ENCODE data around the gene ZBTB7C.

The ZBTB7C gene

GRCh38 chr18:48122376-48122775 is 286.8 kb downstream of the ZBTB7C start:
- Mint-ChIP-seq H3K4me1 (ENCODE audit: low read depth) (peaks cover 13% of the 10 kb centered on the region), H3K27me3 (peaks cover 28% of the 10 kb centered on the region), H3K27ac (no peak overlapping the region), H3K9me3 (no peaks in the 10 kb centered on the region), H3K4me3 (no peak overlapping the region), H3K36me3 (ENCODE audit: low read depth) (no peaks in the 10 kb centered on the region)
- DNase-seq, result no peak

GRCh38 chr18:48121752-48122151 is 287.4 kb downstream of the ZBTB7C start:
- no peak overlapping the region for H3K4me3 Mint-ChIP-seq
- no peaks in the 10 kb centered on the region for H3K9me3 Mint-ChIP-seq
- peaks cover 13% of the 10 kb centered on the region for H3K4me1 Mint-ChIP-seq (ENCODE audit: low read depth)
- H3K27me3 Mint-ChIP-seq, result peaks cover 23% of the 10 kb centered on the region
- no peaks in the 10 kb centered on the region for H3K36me3 Mint-ChIP-seq (ENCODE audit: low read depth)
- no peak for DNase-seq
- H3K27ac Mint-ChIP-seq, result no peak overlapping the region

DNA sequence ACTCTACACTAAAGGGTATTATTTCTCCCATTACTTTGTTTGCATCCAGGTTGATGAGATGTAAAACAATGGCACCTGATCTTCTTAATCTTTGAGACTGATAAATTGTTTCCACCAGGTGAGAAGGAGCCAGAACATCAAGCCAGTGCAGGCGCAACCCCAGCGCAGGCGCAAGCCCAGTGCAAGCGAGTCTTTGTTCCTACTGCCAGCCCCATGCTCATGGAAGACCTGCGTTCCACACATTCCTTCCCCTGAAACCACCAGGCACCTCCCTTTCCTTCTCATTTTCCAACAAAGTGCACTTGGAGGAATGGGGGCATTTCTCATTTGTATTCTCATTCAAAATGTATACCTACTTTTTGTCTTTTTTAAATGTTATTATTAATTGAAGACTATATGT is 290.0 kb downstream of the ZBTB7C start:
- H3K4me3 Mint-ChIP-seq, result no peak overlapping the region
- no peak overlapping the region for H3K27ac Mint-ChIP-seq
- no peak for DNase-seq
- H3K4me1 Mint-ChIP-seq (ENCODE audit: low read depth), result no peaks in the 10 kb centered on the region
- peaks cover 5% of the 10 kb centered on the region for H3K27me3 Mint-ChIP-seq
- H3K36me3 Mint-ChIP-seq (ENCODE audit: low read depth), result no peaks in the 10 kb centered on the region
- no peaks in the 10 kb centered on the region for H3K9me3 Mint-ChIP-seq

- Mint-ChIP-seq H3K4me3 (no peak overlapping the region), H3K27ac (no peak overlapping the region), H3K9me3 (no peaks in the 10 kb centered on the region), H3K36me3 (ENCODE audit: low read depth) (no peaks in the 10 kb centered on the region), H3K4me1 (ENCODE audit: low read depth) (no peaks in the 10 kb centered on the region), H3K27me3 (peaks cover 3% of the 10 kb centered on the region)
- DNase-seq, result no peak
Measured at GRCh38 chr18:48116873-48117630, 292.1 kb downstream of the ZBTB7C start.

DNA sequence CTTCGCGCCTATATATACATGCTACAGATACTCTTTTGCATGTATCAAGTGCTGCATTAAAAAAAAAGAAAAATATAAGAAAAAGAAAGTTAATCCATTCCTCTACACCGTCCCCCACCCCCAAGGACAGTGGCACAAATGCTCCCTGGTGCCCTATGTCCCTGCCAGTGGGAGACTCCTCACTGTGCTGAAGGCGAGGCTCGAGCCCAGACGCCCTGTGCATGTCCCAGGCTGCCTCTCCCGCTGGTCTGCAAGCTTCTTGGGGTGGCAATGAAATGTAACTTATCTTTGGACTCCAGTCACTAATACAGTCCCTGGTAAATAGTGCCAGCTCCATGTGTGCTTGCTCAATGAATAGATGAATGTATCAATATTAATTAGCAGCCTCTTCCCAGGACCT is 293.2 kb downstream of the ZBTB7C start:
- Mint-ChIP-seq H3K27ac (no peak overlapping the region), H3K4me1 (ENCODE audit: low read depth) (no peaks in the 10 kb centered on the region), H3K36me3 (ENCODE audit: low read depth) (no peaks in the 10 kb centered on the region), H3K4me3 (no peak overlapping the region), H3K9me3 (no peaks in the 10 kb centered on the region), H3K27me3 (peaks cover 3% of the 10 kb centered on the region)
- no peak for DNase-seq

- Mint-ChIP-seq H3K4me1 (ENCODE audit: low read depth) (no peaks in the 10 kb centered on the region), H3K9me3 (no peaks in the 10 kb centered on the region), H3K36me3 (ENCODE audit: low read depth) (no peaks in the 10 kb centered on the region), H3K27me3 (peaks cover 16% of the 10 kb centered on the region), H3K27ac (no peak overlapping the region), H3K4me3 (no peak overlapping the region)
- no peak for DNase-seq
Measured at GRCh38 chr18:48113691-48114090, 295.5 kb downstream of the ZBTB7C start.

DNA sequence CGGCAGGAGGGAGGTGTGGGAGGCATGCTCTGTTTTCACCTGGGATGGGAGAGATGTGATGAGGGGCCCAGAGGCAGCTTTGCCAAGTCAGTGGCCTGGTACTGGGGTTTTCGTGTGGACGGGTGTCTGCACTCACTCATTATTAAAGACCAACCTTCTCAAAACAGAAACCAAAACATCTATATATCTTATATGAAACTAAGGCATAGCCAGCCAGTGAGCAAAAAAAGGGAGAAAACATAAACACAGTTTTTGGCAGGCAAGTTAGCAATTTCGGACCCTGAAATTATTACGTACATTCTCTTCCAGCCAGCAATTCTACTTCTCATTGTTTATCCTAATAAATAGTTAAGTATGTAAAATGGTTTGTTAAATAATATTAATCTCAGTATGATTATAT is 297.6 kb downstream of the ZBTB7C start:
- Mint-ChIP-seq H3K4me1 (ENCODE audit: low read depth) (no peaks in the 10 kb centered on the region), H3K36me3 (ENCODE audit: low read depth) (no peaks in the 10 kb centered on the region), H3K27ac (no peak overlapping the region), H3K4me3 (no peak overlapping the region), H3K27me3 (peaks cover 28% of the 10 kb centered on the region), H3K9me3 (no peaks in the 10 kb centered on the region)
- no peak for DNase-seq

GRCh38 chr18:48110797-48111196 is 298.4 kb downstream of the ZBTB7C start:
- Mint-ChIP-seq H3K36me3 (ENCODE audit: low read depth) (no peaks in the 10 kb centered on the region), H3K4me3 (no peak overlapping the region), H3K27ac (no peak overlapping the region), H3K27me3 (peaks cover 36% of the 10 kb centered on the region), H3K9me3 (no peaks in the 10 kb centered on the region), H3K4me1 (ENCODE audit: low read depth) (no peaks in the 10 kb centered on the region)
- no peak for DNase-seq

- Mint-ChIP-seq H3K27me3 (peaks cover 44% of the 10 kb centered on the region), H3K4me1 (ENCODE audit: low read depth) (no peaks in the 10 kb centered on the region), H3K36me3 (ENCODE audit: low read depth) (no peaks in the 10 kb centered on the region), H3K27ac (no peak overlapping the region), H3K4me3 (no peak overlapping the region), H3K9me3 (no peaks in the 10 kb centered on the region)
- no peak for DNase-seq
Measured at GRCh38 chr18:48109961-48110493, 299.2 kb downstream of the ZBTB7C start.

DNA sequence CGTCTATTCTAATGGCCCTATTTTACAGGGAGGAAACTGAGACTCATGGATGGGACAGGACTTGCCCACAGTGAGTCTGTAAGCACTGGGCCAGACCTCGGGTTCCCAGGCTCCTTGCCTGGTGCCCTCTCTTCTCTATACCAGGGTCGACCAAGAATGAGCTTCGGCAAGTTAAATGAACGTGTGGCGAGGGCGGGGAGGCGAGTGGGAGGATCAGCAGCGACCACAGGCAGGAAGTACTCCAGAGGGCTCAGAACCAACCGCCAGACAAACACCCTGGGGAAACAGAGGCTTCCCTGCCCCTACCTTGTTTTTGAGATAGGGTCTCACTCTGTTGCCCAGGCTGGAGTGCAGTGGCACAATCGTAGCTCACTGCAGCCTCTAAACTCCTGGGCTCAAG is 301.0 kb downstream of the ZBTB7C start:
- no peak for DNase-seq
- Mint-ChIP-seq H3K27me3 (peaks cover 48% of the 10 kb centered on the region), H3K36me3 (ENCODE audit: low read depth) (no peaks in the 10 kb centered on the region), H3K4me1 (ENCODE audit: low read depth) (no peaks in the 10 kb centered on the region), H3K27ac (no peak overlapping the region), H3K9me3 (no peaks in the 10 kb centered on the region), H3K4me3 (no peak overlapping the region)

DNA sequence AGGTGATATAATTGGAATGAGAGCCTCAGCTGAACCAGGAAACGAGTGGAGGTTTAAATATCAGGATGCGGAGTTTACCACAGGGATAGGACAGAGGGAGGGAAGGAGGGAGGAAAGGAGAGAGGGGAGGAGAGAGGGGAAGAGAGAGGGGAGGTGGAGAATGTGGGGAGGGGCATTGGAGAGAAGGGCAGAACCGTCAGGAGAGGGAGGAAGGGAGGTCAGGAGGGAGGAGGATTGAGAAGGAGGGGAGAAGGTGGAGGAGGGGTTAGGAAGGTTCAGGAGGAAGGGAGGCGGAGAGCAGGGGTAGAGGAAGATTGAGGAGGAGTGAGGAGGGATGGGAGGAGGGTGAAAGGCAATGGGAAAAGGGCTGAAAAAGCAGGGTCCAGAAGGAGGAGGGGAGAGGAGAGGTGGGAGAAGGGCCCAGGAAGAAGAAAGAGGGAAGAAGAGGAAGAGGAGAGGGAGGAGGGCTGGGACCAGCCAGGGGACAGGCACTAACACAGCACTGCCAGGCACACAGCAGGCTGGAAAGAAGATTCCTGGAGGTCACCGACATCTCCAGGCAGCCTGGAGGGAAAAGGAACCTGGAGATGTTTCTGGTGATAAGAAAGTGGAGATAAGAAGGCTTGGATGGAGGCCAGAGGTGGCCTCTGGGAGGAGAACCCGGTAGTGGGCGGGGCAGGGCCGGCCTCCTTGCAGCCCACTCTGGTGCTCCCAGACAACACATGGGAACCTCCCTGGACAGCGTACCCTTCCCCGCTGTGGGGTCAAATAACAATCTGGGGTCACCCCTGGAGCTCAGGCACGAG is 302.0 kb downstream of the ZBTB7C start:
- Mint-ChIP-seq H3K36me3 (ENCODE audit: low read depth) (no peaks in the 10 kb centered on the region), H3K4me3 (no peak overlapping the region), H3K4me1 (ENCODE audit: low read depth) (no peaks in the 10 kb centered on the region), H3K27ac (no peak overlapping the region), H3K9me3 (no peaks in the 10 kb centered on the region), H3K27me3 (peaks cover 50% of the 10 kb centered on the region)
- DNase-seq, result no peak

GRCh38 chr18:48106498-48106897 is 302.7 kb downstream of the ZBTB7C start:
- H3K27me3 Mint-ChIP-seq, result peaks cover 55% of the 10 kb centered on the region
- H3K4me3 Mint-ChIP-seq, result no peak overlapping the region
- H3K9me3 Mint-ChIP-seq, result no peaks in the 10 kb centered on the region
- no peaks in the 10 kb centered on the region for H3K4me1 Mint-ChIP-seq (ENCODE audit: low read depth)
- no peaks in the 10 kb centered on the region for H3K36me3 Mint-ChIP-seq (ENCODE audit: low read depth)
- H3K27ac Mint-ChIP-seq, result no peak overlapping the region
- no peak for DNase-seq

GRCh38 chr18:48105317-48105716 is 303.9 kb downstream of the ZBTB7C start:
- Mint-ChIP-seq H3K4me3 (no peak overlapping the region), H3K27me3 (peaks cover 64% of the 10 kb centered on the region), H3K36me3 (ENCODE audit: low read depth) (no peaks in the 10 kb centered on the region), H3K27ac (no peak overlapping the region), H3K4me1 (ENCODE audit: low read depth) (no peaks in the 10 kb centered on the region), H3K9me3 (no peaks in the 10 kb centered on the region)
- no peak for DNase-seq

DNA sequence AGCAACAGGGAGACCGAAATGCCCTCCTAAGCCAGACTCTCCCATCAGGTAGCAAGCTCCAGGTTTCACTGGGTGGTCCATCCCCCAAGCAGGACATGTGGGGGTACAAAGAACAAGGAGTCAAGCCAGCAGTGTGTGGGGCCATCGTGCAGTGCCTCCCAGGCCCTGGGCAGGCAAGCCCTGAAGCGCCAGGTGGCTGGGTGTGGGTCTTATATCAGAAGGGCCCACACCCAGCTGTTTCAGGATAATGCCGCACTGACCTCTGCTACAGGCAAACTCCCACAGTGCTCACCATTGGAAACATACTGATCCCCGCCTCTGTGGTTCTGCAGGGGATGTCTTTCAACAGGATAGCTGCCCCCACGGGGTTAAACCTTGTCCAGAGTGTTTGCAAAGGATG is 304.5 kb downstream of the ZBTB7C start:
- DNase-seq, result no peak
- Mint-ChIP-seq H3K9me3 (no peaks in the 10 kb centered on the region), H3K4me1 (ENCODE audit: low read depth) (no peaks in the 10 kb centered on the region), H3K27me3 (peaks cover 64% of the 10 kb centered on the region), H3K4me3 (no peak overlapping the region), H3K27ac (no peak overlapping the region), H3K36me3 (ENCODE audit: low read depth) (no peaks in the 10 kb centered on the region)

DNA sequence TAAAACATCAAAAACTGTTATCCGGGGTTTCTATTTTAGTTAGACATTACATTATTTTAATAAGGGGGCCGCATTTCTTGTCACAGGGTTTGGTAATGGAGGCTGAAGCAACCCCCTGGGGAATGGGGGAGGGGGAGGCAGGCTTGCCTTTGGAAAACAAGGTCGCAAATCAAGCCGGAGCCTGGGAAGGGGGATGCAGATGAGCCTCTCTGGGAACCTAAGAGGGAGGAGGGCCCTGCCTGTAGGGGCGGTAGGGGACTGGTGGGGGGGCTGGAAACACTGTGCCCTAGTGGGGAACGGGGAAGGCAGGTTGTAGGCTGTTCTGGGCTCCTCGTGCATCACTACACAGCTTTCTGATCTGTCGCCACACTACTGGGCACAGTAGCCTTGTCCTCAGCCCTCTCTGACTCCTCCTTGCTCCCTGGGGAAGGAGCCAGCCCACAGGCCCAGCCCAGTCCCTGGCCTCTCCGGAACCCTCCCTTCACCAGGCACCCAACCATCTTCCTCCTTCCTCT is 308.5 kb downstream of the ZBTB7C start:
- DNase-seq, result no peak
- Mint-ChIP-seq H3K9me3 (no peaks in the 10 kb centered on the region), H3K4me1 (ENCODE audit: low read depth) (no peaks in the 10 kb centered on the region)

More for the DNA sequence above, 308.5 kb downstream of the ZBTB7C start:
- Mint-ChIP-seq H3K27ac (no peak overlapping the region), H3K4me3 (no peak overlapping the region), H3K27me3 (peaks cover 44% of the 10 kb centered on the region), H3K36me3 (ENCODE audit: low read depth) (no peaks in the 10 kb centered on the region)

Data from activated T-cell treated with anti-CD3 and anti-CD28 coated beads, Interleukin-2, amount 50 U/mL, for 24 hours (primary cell).